Measurements from ENCODE around the gene SYTL1. TPM values are rescaled to one million over a fixed set of nuclear protein-coding genes. Genes with fewer than 3 reads are reported as not detected.
A peak's percentile ranks its signal among the peaks of the same experiment; 100 is the strongest.

The SYTL1 gene
- total and polyA plus RNA-seq, 9 of the 15 experiments (the other 6 are each of a cell fraction or from before 2014, with no cell fraction given), result 0.04 to 9.3 (median 1.7) TPM

DNA sequence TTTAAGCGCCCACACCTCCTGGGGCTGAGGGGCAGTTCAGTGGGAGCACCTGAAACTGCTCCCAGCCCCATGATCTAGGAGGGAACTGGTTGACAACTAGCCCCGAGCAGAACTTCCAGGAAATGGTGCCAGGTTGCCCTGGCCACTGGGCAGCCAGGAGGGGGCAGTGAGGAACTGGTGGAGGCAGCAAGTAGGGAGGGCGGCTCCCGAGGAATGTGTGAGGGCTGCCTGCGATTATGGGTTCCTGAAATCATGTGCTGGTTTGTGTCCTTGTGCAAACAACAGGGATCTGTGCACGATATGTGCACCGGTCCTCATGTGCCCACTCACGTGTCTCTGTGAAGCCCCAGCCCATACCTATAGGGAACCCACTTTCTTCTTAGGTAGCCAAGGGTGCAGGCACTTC is 60.5 kb downstream of the SYTL1 start (continued):
- TF ChIP-seq, protein P1, sequence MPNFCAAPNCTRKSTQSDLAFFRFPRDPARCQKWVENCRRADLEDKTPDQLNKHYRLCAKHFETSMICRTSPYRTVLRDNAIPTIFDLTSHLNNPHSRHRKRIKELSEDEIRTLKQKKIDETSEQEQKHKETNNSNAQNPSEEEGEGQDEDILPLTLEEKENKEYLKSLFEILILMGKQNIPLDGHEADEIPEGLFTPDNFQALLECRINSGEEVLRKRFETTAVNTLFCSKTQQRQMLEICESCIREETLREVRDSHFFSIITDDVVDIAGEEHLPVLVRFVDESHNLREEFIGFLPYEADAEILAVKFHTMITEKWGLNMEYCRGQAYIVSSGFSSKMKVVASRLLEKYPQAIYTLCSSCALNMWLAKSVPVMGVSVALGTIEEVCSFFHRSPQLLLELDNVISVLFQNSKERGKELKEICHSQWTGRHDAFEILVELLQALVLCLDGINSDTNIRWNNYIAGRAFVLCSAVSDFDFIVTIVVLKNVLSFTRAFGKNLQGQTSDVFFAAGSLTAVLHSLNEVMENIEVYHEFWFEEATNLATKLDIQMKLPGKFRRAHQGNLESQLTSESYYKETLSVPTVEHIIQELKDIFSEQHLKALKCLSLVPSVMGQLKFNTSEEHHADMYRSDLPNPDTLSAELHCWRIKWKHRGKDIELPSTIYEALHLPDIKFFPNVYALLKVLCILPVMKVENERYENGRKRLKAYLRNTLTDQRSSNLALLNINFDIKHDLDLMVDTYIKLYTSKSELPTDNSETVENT (CRISPR knock-in tag; IDR thresholded peaks at IDR 0.05), result 0 out of 2 replicates have a peak, but pooled peaks have one; percentile 19
- TF ChIP-seq MAFG (tag; conservative IDR thresholded peaks at IDR 0.05) (no peak), ZNF699 (CRISPR knock-in tag; IDR thresholded peaks at IDR 0.05; ENCODE audit: insufficient replicate concordance) (no peak), RFX1 (IDR thresholded peaks at IDR 0.05) (no peak), POLR2A (conservative IDR thresholded peaks at IDR 0.05) (peak; percentile 60), CBFB (CRISPR knock-in tag; IDR thresholded peaks at IDR 0.05) (no peak), LARP7 (IDR thresholded peaks at IDR 0.05) (no peak), SMARCC2 (IDR thresholded peaks at IDR 0.05; ENCODE audit: low read depth) (no peak), PHTF2 (CRISPR knock-in tag; IDR thresholded peaks at IDR 0.05) (no peak), ZNF764 (CRISPR knock-in tag; IDR thresholded peaks at IDR 0.05; ENCODE audit: low read depth) (no peak), ZNF133 (CRISPR knock-in tag; IDR thresholded peaks at IDR 0.05) (no peak), BHLHE40 (IDR thresholded peaks at IDR 0.05; ENCODE audit: low read length) (no peak), MCM3 (IDR thresholded peaks at IDR 0.05) (no peak), SIN3A (IDR thresholded peaks at IDR 0.05; ENCODE audit: borderline replicate concordance in 2 of 2, control insufficient read depth in 1 of 2, low read depth in 2 of 2, low read length in 2 of 2) (no peak), ZNF77 (CRISPR knock-in tag; IDR thresholded peaks at IDR 0.05) (no peak), CCAR2 (IDR thresholded peaks at IDR 0.05; ENCODE audit: low read depth, low read length) (no peak), ZNF23 (CRISPR knock-in tag; IDR thresholded peaks at IDR 0.05) (no peak), CHD2 (IDR thresholded peaks at IDR 0.05; ENCODE audit: low read depth, low read length) (no peak), NCOA2 (IDR thresholded peaks at IDR 0.05; ENCODE audit: partially characterized antibody in 2 of 2) (no peak), EP400 (IDR thresholded peaks at IDR 0.05) (no peak), SMAD3 (CRISPR knock-in tag; conservative IDR thresholded peaks at IDR 0.05) (no peak), ZNF431 (CRISPR knock-in tag; IDR thresholded peaks at IDR 0.05) (no peak), ZBTB8A (IDR thresholded peaks at IDR 0.05; ENCODE audit: partially characterized antibody) (no peak), NELFE (IDR thresholded peaks at IDR 0.05; ENCODE audit: insufficient read depth, insufficient read length) (no peak), SNIP1 (IDR thresholded peaks at IDR 0.05; ENCODE audit: low read depth) (no peak), KLF16 (IDR thresholded peaks at IDR 0.05) (no peak), RBM22 (IDR thresholded peaks at IDR 0.05; ENCODE audit: low read depth, low read length, poor library complexity, severe bottlenecking) (peak; percentile 85), MYNN (IDR thresholded peaks at IDR 0.05) (peak; percentile 88), MYNN (CRISPR knock-in tag; IDR thresholded peaks at IDR 0.05) (no peak), FOXK2 (conservative IDR thresholded peaks at IDR 0.05 in 1 of 2, IDR thresholded peaks at IDR 0.05 in 1 of 2; ENCODE audit: low read depth in 2 of 2) (no peak), ZFPM2 (CRISPR knock-in tag; IDR thresholded peaks at IDR 0.05) (no peak)
- TF ChIP-seq, protein P2, sequence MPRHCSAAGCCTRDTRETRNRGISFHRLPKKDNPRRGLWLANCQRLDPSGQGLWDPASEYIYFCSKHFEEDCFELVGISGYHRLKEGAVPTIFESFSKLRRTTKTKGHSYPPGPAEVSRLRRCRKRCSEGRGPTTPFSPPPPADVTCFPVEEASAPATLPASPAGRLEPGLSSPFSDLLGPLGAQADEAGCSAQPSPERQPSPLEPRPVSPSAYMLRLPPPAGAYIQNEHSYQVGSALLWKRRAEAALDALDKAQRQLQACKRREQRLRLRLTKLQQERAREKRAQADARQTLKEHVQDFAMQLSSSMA (CRISPR knock-in tag; IDR thresholded peaks at IDR 0.05), result no peak
- TF ChIP-seq, protein P3, sequence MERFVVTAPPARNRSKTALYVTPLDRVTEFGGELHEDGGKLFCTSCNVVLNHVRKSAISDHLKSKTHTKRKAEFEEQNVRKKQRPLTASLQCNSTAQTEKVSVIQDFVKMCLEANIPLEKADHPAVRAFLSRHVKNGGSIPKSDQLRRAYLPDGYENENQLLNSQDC (CRISPR knock-in tag; IDR thresholded peaks at IDR 0.05), result no peak

Measured in K562 (cell line).